ENCODE data around the gene PAF1. TPM values are rescaled to one million over a fixed set of nuclear protein-coding genes. Genes with fewer than 3 reads are reported as not detected.
A peak's percentile ranks its signal among the peaks of the same experiment; 100 is the strongest.

PAF1 gene
- total and polyA plus RNA-seq, 2 donors from 2014 or later, result 37.1 to 54.0 TPM

DNA sequence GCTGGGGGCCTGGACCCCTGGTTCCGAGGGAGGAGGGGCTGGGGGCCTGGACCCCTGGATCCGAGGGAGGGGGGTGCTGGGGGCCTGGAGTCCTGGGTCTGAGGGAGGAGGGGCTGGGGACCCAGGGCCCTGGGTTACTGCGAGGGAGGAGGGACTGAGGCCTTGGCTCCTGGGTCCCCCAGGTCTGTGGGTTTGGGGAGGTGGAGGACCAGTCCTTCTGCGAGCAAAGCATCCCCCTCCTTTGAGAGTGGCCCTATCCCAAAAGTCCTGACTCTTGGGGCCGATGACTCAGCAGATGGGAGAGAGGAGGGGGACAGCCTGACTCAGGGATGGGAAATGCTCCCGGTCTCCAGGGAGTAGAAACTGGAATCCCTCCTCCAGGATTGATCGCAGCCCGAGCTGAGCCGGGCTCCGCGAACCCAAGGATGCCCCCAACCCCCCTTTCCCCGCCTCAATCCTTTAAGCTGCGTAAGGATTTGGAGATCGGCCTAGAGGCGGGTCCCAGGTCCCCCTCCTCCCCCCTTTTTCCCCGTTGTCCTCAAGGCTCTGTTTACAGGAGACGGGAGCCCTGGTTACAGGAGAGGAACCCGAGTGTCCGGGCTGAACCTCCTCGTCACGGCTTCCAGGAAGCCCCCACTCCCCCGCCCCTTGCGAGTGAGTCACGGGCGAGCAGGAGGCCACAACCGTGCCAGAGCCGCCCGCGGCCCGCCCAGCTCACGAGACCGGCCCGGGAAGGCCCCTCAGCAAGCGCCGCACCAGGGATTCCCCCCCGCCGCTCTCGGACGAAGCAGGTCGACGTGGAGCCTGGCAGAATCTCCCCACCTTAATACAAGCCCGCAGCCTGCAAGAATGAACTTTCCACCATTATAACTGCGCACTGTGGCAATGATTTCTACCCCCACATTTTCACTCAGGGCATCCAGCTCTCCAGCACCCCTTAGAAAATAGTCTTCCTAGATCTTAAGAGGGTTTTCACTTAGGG is 12.7 kb upstream of the PAF1 start:
- no peaks in the 10 kb centered on the region for H3K27me3 ChIP-seq (ENCODE audit: control insufficient read depth, insufficient read depth, low read length)
- peak overlapping the region; percentile 56 to 66 (median 56) for H3K4me3 ChIP-seq (ENCODE audit: low read length in 3 of 3)
- no peaks in the 10 kb centered on the region for H3K9me3 ChIP-seq (ENCODE audit: control insufficient read depth in 2 of 3, insufficient read depth in 1 of 3, low read length in 3 of 3)
- peak overlapping the region; percentile 97 to 99 for H3K27ac ChIP-seq (ENCODE audit: low read depth in 2 of 2, low read length in 2 of 2)
- intact Hi-C loops (cut with DNase I), result no loop called here
- TF ChIP-seq, protein P1, sequence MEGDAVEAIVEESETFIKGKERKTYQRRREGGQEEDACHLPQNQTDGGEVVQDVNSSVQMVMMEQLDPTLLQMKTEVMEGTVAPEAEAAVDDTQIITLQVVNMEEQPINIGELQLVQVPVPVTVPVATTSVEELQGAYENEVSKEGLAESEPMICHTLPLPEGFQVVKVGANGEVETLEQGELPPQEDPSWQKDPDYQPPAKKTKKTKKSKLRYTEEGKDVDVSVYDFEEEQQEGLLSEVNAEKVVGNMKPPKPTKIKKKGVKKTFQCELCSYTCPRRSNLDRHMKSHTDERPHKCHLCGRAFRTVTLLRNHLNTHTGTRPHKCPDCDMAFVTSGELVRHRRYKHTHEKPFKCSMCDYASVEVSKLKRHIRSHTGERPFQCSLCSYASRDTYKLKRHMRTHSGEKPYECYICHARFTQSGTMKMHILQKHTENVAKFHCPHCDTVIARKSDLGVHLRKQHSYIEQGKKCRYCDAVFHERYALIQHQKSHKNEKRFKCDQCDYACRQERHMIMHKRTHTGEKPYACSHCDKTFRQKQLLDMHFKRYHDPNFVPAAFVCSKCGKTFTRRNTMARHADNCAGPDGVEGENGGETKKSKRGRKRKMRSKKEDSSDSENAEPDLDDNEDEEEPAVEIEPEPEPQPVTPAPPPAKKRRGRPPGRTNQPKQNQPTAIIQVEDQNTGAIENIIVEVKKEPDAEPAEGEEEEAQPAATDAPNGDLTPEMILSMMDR (IDR thresholded peaks at IDR 0.05; ENCODE audit: borderline replicate concordance, extremely low read depth, insufficient read depth), result no peak
- peaks cover 3 to 27% (median 25%) of the 10 kb centered on the region in 3 donors for H3K4me1 ChIP-seq (ENCODE audit: control insufficient read depth in 2 of 3, insufficient read depth in 2 of 3, low read depth in 1 of 3, low read length in 3 of 3)
- FAIRE-seq (no peak), DNase-seq (peak; percentile 90 to 100 (median 92))
- peak overlapping the region in 2 of 3 donors; percentile 74 to 94 for H3K9ac ChIP-seq (ENCODE audit: low read length in 3 of 3)
- H3K36me3 ChIP-seq (ENCODE audit: control insufficient read depth in 2 of 3, insufficient read depth in 3 of 3, low read length in 3 of 3), result peaks cover 0 to 19% (median 4%) of the 10 kb centered on the region in 3 donors

DNA sequence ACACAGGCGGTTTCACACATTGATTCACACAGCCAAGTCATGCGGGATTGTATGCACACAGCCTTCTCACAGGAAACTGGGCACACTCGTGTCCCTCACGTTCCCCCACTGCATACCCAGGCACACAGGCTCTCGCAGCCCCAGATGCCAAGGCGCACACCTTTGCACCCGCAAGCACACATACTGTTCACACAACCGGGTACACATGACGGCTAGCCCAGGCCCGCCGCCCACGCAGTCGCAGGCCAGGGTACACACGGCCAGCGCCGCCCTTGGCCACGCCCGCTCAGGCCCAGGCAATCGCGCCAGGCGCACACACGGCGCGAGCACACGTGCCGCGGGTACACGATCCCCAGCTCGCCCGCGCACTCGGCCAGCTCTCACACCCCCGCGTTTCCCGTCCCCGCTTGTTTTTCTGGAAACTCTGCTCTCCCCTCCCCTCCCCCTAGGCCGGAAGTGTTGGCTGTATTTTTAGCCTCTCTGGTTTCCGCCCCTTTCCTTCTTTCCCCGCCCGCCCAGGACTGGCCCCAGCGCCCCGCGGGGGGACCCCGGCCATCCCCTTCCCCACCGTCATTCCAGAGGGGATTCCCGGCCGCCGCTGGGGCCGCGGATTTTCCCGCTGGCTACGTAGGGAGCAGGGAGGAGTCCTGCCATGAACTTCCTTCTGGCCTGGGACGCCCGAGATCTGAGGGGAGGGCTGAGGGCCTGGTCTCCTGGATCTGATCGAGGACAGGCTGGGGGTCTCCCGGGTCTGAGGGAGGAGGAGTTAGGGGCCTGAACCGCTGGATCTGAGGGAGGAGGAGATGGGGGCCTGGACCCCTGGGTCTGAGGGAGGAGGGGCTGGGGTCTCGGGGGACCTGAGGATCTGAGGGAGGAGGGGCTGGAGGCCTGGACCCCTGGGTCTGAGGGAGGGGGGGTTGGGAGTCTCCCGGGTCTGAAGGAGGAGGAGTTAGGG is 11.7 kb upstream of the PAF1 start:
- Histone ChIP-seq H3K9ac (ENCODE audit: low read length in 3 of 3) (peak overlapping the region; percentile 31 to 94 (median 41)), H3K27me3 (ENCODE audit: control insufficient read depth, insufficient read depth, low read length) (no peaks in the 10 kb centered on the region), H3K36me3 (ENCODE audit: control insufficient read depth in 2 of 3, insufficient read depth in 3 of 3, low read length in 3 of 3) (peaks cover 0 to 9% (median 0%) of the 10 kb centered on the region in 3 donors), H3K4me3 (ENCODE audit: low read length in 3 of 3) (peak overlapping the region; percentile 18 to 66 (median 57)), H3K27ac (ENCODE audit: low read depth in 2 of 2, low read length in 2 of 2) (peak overlapping the region; percentile 97 to 99), H3K4me1 (ENCODE audit: control insufficient read depth in 2 of 3, insufficient read depth in 2 of 3, low read depth in 1 of 3, low read length in 3 of 3) (peaks cover 3 to 34% (median 30%) of the 10 kb centered on the region in 3 donors), H3K9me3 (ENCODE audit: control insufficient read depth in 2 of 3, insufficient read depth in 1 of 3, low read length in 3 of 3) (no peaks in the 10 kb centered on the region)
- intact Hi-C loops (cut with DNase I), result no loop called here
- FAIRE-seq (no peak), DNase-seq (peak; percentile 93 to 98 (median 95))
- TF ChIP-seq, protein P1 (IDR thresholded peaks at IDR 0.05; ENCODE audit: borderline replicate concordance, extremely low read depth, insufficient read depth), result no peak

DNA sequence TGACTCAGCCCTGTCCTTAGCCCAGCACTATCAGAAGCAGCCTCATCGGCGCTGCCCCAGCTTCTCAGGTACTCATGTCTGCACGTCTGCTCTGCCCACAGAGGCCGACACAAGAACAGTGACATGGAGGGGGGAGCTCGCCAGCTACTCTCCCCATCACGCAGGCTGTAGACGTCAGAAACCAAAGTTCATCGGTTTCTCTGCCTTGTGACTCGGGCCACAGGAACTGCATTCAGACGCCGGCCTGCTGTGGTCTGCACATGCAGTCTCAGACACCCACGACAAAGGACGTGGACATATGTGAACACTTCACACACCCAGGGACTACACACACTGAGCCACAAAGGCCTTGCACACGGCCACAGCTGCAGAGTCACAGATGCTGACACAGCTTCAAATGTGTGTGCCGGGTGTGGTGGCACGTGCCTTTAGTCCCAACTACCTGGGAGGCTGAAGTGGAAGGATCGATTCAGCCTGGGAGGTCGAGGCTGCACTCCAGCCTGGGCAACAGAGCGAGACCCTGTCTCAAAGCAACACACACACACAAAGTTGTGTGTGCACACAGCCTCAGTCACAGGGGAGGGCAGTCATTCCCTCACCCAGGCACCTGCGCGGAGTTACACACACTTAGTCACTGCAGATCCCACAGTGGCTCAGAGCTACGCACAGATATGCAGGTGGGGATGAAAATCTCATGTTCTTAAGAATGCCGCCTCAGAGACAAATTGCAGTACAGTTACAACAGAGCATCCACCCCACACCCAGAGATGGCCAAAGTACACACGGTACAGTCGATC is 10.8 kb upstream of the PAF1 start:
- TF ChIP-seq, protein P1 (IDR thresholded peaks at IDR 0.05; ENCODE audit: borderline replicate concordance, extremely low read depth, insufficient read depth), result no peak
- peaks cover 3 to 39% (median 30%) of the 10 kb centered on the region in 3 donors for H3K4me1 ChIP-seq (ENCODE audit: control insufficient read depth in 2 of 3, insufficient read depth in 2 of 3, low read depth in 1 of 3, low read length in 3 of 3)
- peak overlapping the region; percentile 97 to 99 for H3K27ac ChIP-seq (ENCODE audit: low read depth in 2 of 2, low read length in 2 of 2)
- no peak for FAIRE-seq
- peaks cover 0 to 4% (median 0%) of the 10 kb centered on the region in 3 donors for H3K36me3 ChIP-seq (ENCODE audit: control insufficient read depth in 2 of 3, insufficient read depth in 3 of 3, low read length in 3 of 3)
- H3K4me3 ChIP-seq (ENCODE audit: low read length in 3 of 3), result peak overlapping the region; percentile 2 to 66 (median 57)
- H3K27me3 ChIP-seq (ENCODE audit: control insufficient read depth, insufficient read depth, low read length), result no peaks in the 10 kb centered on the region
- intact Hi-C loops (cut with DNase I), result no loop called here
- peak in 2 of 5 donors; percentile 60 to 87 for DNase-seq
- peak overlapping the region; percentile 16 to 94 (median 31) for H3K9ac ChIP-seq (ENCODE audit: low read length in 3 of 3)
- H3K9me3 ChIP-seq (ENCODE audit: control insufficient read depth in 2 of 3, insufficient read depth in 1 of 3, low read length in 3 of 3), result no peaks in the 10 kb centered on the region

Data from kidney (tissue), 14 donors.